Ureter (tissue), 1 donor: ENCODE measurements around the gene DLL1. TPM values are rescaled to one million over a fixed set of nuclear protein-coding genes. Genes with fewer than 3 reads are reported as not detected.

Source experiments
- DNase-seq: peaks from one replicate; pipeline ENCODE4 v3.0.0-alpha.2; 2020; ENCODE audit warnings: low spot score
- total RNA-seq: library from RNA; stranded (reverse); gene quantifications from one replicate; pipeline ENCODE4 v1.2.4, GENCODE V29; 2023
- donor health status: DM: yes; HTN: yes; CAD: no.

The DLL1 gene
- total RNA-seq, 1 donor from 2014 or later: 16.1 TPM

DNA sequence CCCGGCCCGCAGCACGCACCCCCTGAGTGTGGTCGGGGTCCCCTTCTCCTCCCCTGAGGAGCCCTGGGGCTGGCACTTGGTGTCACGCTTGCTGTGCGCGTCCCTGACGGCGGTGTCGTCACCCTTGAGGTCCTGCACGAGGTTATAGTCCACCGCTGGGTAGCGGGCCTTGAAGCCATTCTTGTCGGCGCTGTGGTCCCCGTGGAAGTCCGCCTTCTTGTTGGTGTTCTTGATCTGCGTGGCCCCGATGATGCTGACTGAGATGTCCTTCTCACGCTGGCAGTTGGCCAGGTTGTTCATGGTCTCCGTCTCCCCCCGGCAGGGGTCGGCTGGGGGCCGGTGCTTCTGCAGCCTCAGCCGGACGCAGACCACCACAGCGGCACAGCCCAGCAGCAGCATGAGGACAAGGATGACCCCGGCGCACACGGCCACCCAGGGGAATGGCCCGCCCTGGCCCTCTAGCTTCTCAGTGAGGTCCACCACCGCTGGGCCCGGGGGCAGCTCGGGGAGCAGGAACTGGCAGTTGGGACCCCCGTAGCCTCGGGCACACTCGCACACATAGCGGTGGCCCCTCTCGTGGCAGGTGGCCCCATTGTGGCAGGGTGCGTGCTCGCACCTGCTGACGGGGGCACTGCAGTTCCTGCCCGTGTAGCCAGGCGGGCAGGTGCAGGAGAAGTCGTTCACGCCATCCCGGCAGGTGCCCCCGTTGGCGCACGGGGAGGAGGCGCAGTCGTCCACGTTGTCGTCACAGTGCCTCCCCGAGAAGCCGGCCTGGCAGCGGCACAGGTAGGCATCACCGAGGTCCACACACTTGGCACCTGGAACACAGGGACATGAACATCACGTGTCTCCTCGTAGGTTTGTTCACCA, 7.4 kb downstream of the DLL1 start:
- no peak for DNase-seq

DNA sequence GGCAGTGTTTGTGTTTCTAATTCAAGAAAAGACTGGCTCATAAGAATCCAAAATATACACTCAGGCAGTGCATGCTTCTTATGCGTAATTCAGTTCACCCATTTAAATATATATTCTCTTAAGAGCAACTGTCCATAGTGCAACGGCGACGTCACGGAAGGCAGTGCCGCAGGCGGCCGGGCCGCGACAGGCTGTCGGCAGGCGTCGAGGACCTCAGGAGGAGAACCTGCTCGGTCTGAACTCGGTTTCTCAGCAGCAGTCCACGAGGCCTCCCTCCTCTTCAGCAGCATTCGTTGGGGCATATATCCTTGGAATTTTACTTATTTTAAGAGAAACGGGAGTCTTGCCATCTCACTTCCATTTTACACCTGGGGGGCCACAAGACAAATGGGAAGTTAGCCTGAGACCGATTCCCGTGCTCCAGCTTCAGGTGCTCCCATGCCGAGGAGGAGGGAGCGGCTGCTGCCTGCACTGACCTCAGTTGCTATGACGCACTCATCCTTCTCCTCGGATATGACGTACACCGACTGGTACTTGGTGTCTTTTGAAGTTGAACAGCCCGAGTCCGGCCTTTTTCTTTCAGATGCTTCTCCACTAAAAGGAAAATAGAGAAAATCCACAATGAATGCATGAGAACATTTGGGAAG, 8.2 kb downstream of the DLL1 start:
- DNase-seq: no peak

DNA sequence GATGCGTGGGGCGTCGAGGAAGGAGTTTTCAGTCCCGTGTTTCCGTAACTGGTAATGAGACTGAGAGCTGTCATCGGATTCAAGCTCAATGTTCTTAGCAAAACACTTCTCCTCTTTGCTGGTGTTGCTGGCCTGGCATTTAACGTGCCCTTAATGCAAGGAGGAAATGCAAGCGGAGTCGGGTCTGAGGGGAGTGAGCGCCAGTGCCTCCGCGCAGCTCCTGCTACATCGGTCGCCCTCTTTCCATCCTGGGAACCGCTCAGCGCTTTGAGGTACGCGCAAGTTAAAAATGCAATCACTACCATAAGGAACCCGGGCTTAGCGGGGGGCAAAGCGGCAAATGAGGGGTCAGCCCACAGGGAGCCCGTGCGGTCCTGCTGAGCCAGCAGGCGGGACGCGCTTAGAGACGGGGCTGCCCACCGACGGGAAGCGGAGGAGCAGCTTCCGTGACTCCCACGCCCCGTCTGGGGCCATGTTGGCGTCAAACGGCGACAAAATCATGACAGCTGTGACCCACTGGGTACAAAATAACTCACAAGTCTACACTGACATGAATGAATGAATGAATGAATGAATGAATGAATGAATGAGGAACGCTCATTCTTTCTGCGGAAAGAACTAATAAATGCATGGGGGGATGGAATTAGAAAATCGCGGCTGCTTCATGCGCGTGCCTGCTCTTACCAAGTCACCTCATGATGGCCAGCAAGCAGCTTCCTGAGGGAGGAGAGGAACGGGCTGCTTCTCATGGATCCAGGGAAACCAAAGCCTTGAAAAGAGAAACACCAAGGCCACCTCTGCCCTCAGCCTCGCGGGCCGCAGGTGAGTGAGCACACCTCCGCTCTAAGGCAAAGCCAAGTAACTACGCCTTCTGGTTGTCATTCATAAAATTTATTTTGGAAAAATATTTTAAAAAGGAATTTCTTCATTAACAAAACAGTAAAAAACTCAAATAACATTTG, 9.3 kb downstream of the DLL1 start:
- DNase-seq: no peak

DNA sequence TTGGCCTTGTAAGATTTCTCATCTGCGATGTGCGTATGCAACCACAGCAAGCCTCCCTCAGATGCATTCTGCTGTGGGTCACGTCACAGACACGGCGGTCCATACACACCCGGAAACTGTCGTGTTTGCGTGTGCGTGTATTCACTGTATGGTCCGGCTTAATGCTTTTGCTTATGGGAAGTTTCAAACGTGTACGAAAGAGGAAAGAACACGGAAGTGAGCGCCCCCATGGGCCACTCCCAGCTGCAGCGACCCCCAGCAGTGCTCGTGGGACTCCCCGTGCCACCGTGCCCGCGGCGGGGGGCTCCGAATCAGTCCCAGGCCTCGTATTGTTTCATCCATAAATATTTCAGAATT, 10.2 kb downstream of the DLL1 start:
- no peak for DNase-seq

DNA sequence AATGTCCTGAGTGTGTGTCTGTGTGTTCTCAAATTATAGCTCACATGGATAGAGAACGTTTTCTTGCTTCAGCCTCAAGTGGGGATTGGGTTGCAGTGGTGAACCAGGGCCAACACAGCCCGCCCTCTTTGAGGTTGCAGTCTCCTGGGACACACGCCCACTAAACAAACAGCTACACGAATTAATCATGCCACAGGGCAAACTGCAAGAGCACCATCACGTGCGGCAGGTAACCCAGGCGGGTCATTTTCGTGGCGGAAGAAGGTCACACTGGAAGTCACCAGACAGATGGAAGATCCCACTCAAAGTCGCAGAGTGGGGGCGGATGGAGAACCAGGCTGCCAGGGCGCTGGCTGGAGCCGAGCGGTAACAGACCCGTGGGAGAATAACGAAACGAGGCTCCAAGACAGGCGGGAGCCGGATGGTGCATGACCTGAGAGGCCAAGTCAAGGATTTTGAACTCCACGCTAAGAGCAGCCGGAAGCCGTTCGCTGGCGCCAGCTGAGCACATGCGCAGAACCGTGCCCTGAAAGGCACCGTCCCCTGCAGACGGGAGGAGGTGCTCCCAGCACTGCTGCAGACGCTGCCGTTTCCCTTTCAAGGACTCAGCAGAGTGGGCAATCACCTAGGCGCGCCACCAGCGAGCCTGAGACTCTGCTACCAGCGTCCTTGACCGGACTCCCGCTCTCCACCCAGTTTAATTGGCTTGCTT, 10.7 kb downstream of the DLL1 start:
- DNase-seq: peak; percentile 73

DNA sequence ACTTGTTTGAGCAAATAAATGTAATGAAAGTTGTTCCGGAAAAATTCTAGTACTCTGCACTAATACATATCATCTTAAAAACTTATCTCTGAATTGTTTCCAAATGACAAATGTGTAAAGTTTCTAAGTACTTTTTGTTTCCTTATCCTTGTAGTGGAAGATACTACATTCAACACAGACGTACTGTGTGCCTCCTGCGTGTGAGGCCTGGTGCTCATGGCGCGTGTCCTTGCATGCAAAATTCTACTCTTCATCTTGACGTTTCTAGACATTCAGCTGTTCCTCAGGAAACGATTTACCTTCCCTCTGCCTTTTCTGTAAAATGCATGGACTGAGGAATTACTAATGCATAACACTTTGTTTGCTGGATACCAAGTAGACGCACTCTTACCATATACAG, 11.5 kb downstream of the DLL1 start:
- no peak for DNase-seq

DNA sequence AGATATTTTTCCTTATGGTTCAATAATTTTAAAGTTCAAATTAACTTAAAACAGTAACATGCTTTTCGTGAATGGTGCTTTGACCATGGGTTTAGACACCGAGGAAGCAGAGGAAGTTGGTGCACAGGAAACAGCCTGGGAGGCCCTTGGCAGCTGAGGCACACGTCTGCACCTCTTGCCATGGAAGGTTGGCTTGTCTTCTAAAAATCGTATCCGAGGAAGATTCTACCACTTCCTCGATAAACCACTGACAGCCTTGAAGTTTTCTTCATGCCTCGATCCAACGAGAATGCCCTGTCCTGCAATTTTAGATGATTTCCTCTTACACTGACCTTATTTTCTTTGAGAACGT, 12.2 kb downstream of the DLL1 start:
- DNase-seq: no peak

DNA sequence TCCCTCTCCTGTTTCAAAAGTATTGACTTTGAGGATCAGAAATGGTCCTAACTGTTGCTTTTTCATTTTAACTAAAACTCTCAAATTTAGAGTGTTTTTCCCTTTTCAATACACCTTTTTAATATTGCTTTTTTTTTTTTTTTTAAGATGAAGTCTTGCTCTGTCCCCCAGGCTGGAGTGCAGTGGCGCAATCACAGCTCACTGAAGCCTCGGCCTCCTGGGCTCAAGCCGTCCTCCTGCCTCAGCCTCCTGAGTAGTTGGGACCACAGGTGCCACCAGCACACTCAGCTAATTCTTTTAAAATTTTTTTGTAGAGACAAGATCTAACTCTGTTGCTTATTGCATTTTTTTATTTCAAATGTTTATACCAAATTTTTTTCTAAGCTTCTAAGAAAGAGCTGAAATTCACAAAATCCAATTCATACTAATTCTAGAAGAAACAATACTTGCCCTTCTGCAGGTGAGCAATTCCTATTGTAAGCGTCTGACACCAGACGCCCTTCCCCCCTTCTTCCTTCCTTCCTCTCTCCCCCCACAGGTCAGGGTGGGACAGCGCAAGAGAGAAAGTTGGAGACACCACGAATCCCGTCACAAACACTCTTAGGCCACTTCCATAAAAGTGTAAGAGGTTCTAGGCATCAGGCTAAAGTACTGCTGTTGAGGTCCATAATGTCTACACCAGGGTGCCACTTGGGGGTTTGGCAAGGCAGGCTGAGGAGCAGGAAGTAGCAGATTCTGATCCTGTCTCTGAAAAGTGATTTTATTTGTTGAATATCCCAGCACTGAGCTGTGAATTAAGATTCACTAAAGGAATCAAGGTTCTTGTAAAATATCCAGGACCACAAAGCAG, 12.8 kb downstream of the DLL1 start:
- DNase-seq: no peak

DNA sequence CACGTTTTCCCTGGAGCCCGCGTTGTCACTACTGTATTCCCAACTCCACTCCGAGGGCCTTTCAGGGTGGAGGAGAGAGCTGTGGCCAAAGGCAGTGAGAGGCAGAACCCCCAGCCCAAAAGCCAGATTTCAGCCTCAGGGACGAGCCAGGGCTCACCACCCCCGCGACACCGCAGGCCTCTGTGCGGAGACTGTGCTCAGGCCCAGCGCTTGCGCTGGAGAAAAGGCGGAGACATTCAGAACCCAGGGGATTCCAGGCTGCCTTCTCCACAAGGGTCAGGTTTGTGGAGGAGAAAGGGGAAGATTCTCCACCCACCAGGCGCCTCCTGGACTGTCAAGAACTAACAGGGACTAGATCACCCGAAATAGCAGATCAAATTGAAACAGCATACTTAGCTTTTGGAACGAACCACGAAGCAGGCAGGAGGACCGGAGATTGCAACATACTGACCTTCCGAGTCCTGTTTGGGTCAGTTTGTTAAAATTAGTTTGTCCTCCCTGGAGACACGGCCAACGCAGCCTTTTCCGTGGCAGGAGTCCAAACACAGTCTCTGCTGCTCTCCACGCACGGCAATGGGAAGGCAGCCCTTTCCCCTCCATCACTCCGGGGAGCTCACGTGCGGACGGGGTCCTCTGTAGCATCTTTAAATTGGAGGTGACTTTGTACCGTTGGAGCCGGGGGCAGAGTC, 14.4 kb downstream of the DLL1 start:
- peak; percentile 72 for DNase-seq

DNA sequence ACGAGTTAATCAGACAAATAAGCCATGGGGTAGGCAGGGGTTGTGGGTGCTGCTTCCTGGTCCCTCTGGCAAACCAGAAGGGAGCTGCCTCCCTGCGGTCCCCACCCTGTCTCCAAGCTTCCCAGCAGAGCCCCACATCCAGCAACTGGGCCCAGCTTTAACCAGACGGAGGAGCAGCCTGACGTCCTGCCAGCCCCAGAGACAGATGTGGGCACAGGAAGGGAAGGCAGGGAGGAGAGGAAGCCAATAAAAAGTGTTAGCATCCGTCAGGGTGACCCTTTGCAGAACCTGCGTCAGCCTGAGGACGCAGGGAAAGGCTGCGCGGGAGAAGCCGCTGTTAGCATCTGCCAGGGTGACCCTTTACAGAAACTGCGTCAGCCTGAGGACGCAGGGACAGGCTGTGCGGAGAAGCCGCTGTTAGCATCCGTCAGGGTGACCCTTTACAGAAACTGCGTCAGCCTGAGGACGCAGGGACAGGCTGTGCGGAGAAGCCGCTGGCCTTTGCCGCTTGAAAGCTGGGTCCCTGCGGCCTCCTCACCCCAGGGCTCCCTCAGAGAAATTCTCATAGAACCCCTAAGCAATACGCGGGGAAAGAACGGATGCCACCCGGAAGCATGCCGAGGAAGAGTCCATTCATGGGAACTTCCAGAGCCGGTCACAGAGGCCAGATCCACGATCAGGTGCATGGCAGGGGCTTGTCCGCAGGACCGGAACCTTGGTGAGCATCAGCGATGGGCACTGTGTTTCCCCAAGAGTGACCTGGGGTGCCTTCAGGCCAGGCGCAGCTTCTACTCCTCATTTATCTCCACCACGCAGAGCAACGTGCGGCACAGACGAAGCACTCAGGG, 15.9 kb downstream of the DLL1 start:
- DNase-seq: no peak

DNA sequence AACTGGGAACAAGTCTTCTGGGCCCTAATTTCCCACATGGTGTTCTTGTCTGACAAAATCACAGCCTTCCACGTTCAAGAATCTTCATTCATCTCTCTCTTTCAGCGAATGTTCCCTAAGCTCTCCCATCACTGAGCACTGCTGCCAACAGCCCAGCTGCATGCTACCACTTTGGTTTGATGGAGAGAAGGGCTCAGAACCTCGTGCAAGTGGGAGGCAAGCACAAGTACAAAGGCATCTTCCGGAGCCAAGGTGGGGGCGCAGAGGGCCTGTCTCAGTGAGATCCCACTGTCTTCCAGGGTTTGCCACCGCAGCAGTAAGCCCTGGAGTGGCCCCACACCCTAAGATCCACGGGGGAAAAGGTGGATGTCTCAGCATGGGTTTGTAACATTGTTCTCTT, 17.2 kb downstream of the DLL1 start:
- DNase-seq: no peak

DNA sequence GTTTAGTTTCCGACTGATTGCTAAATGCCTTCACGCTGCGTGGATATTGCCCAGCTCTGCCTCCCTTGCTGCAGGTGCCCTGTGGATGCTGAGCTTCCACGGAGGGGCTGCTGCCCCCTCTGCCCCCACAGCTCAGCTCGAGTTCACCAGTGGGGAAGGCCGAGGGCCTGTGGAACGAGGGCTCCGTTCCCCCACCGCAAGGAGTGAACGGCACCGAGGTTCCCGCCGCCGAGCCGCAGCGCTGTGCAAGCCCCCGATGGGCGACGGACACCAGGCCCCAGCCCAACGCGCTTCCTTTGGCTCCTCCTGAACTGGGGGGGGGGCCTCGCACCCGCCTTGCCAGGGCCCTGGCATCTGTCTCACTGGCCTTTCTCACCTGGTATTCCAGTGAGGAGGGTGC, 17.7 kb downstream of the DLL1 start:
- DNase-seq: no peak

DNA sequence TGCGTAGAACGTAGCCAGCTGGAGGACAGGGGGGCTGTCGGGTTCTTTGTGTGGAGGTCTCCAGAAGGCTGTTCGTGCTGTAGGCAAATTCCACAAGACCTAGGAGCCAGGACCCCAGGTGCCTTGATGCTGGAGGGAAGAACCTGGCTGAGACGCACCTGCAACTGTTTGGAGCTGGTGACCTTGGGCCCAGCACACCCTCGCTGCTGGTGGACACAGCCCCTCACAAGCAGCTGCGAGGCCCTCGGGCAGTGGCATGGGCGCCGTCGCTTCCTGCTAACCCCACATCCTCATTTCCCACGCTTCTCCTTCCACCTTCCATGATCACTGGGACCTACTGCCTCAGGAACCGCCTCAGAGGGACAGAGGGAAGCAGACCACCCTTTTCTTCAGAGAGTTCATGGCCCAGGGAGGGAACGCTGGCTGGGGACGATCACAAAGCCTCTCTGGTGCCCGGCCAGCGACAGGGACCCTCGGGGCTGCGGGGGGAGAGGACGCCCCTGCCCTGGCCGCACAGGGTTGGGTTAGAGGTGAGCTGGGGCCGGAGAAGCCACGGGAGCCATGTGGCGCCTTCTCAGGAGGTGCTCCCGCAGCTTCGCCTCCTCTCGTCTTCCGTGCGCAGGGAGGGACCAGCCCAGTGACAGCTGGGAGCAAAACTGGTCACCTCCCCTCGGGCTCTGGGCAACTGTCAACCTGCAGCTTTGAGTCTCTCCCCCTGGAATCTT, 18.4 kb downstream of the DLL1 start:
- no peak for DNase-seq

DNA sequence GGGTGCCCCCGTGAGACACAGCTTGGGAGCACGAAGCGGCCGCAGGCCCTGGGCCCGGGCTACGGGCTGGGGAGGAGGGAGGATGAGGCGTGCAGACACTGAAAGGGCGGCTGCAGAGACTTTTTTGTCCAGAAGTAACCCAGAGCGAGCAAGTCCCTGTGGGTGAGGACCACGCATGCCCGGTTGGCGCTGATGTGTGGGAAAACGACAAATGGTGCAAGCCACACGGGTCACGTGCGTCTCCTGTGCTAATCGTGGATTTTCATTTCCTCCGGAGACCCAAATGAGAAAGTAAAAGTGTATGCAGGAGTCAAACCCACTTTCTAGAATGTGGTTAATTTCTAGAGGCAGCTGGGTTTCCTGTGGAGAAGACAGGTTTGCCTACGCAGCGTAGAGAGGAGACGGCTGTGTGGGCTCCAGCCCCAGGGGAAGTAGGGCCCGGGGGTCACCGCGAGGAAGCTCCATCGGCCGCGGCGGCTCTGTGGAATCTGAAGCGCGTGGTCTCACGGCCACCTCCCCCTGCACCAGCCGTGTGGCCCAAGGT, 19.0 kb downstream of the DLL1 start:
- DNase-seq: no peak

DNA sequence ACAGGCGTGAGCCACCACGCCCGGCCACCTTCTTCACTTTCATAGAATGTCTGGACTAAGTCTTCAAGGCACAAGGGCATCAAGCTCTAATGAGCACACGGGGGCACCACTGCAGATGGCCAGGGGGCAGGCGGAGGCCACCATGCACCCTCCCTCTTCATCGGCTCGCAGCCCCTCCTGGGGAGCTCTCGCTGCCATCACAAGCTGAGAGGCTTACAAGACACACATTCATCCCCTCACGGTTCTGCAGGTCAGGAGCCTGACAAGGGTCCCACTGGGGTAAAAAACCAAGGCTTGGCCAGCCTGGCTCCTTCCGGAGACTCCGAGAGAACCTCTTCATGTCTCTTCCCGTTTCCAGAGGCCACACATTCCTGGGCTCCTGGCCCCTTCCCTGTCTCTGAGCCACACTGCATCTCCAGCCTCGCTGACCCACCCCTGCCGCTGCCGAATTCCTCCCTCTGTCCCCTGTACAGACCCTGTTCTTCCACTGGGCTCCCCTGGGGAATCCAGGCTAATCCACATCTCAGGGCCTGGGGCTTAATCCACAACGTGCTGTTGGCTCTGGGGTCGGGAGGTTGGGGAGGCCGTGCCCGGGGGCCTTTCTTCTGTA, 19.8 kb downstream of the DLL1 start:
- DNase-seq: no peak

DNA sequence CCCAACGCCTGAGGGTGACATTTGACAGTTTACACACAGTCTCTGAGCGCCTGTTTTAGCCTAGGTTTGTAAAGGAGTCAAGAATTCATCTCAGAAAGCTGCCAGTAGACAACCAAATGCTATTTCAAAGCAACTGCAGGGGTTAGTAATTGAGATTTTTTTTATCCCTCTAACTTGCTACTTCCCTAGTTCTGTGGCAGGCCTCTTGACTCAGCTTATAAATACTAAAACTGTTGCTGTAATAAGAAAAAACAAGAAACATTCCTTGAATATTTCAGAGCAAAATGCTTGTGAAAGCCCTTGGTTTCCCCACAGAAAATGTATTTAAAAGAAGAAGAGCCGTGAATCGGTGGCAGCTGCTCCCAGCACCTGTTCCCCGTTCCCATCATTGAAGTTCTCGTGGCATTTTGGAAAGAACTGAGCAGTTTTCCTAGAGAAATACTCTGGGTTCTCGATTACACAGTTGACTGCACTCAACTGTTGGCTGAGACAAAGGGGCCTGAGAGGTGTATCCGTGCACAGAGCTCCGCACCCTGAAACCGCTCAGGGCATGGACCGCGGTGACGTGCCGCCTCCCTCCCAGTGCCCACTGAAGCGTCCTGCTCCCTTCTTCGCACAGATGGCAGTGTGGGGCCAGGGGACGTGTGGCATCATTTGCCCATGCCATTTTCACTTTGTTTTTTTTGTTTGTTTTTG, 20.9 kb downstream of the DLL1 start:
- no peak for DNase-seq

DNA sequence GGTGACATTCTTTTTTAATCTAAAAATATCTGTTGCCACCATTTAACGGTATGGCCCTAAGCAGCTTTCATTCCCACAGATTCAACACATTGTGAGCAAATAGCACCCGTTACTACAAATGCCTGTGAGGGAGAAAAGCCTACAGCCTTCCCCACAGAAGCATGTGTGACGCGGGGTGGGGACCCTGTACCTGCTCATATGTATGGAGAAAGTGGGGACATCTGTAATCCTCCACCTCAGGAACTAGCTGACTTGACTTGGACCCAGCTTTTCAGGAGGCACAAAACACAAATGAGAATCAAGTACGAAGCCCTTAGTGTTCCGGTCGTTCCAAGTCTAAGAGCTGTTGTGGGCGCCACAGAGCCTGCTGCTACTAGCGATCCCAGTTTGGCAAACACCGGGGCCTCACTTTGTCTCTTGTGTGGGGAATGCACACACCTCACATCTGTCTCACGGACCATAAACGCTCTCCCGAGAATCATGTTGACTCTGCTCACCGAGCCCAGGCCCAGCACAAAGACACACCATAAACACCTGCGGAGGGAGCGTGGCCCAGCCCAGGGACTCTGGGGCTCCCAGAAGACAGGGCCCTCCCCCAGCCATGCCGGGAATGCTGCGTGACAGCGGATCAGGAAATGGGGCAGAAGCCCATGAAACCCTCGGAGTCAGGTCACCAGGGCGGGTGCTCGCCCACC, 21.6 kb downstream of the DLL1 start:
- no peak for DNase-seq
